GM18951 (cell line): ENCODE measurements around the gene MIDN.

Source experiments
- POLR2A ChIP-seq: IDR thresholded peaks from 4 replicates; pipeline ENCODE4 v1.6.1; 2011; ENCODE audit warnings: mild to moderate bottlenecking; ENCODE audit not compliant: insufficient read length, insufficient read depth; ENCODE audit errors: extremely low read depth
- in situ Hi-C: fragments of 300-500 bp; cut with MboI; formaldehyde crosslinking; loops from one replicate; pipeline ENCODE4 v1.12.0; 2022; ENCODE audit warnings: low sequenced_read_pairs, mixed read lengths, inconsistent platforms; ENCODE audit not compliant: unreplicated experiment

The MIDN gene

DNA sequence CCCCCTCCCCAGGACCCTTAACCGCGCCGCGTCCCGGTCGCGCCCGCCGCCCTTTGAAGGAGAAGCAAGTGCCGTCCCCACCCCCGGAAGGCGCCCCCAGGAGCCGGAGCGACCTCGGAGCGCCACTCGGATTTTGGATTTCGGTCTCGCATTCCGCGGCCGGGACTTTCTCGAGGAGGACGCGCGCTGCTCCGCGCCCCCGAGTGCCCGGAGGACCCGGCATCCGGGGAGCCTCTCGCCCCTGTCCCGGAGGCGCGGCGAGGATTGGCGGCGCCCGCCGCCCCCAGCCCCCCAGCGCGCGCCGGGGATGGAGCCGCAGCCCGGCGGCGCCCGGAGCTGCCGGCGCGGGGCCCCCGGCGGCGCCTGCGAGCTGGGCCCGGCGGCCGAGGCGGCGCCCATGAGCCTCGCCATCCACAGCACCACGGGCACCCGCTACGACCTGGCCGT lies 1.6 kb downstream of the MIDN start:
- in situ Hi-C loops: no loop called here
- TF ChIP-seq POLR2A: no peak

DNA sequence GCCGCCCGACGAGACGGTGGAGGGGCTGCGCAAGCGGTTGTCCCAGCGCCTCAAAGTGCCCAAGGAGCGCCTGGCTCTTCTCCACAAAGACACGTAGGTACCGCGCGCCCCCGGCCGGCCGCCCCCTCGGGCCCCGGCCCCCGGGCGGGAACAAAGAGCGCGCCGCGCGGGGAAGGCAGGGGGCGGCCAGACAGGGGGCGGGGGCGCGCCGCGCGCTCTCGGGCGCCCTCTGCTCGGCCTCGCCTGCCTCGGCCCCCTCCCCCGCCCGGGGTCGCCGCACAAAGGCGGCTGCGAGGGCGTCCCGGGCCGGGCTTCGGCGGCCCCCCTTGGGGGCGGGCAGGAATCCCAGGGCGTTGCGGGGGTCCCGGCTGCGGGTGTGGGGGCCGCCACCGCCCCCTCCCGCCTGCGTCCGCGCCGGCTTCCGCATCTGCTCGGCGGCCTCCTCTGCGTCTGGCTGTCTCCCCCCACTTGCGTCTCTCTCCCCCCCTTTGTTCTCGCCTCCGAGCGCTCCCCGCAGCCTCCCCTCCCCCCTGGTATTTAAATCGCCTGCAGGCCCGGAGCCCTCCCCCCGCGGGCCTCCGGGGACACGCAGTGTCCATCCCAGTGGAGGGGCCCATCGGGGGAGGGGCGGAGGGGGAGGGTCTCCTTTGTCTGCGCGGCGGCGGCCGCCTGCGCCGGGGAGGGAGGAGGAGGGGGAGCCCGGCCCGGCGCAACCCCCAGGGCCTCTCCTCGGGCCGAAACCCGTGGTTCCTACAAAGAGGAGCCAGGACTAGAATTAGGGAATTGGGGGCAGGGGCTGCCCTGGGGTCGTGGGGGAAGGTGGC lies 2.3 kb downstream of the MIDN start:
- in situ Hi-C loops: no loop called here
- no peak for TF ChIP-seq POLR2A

DNA sequence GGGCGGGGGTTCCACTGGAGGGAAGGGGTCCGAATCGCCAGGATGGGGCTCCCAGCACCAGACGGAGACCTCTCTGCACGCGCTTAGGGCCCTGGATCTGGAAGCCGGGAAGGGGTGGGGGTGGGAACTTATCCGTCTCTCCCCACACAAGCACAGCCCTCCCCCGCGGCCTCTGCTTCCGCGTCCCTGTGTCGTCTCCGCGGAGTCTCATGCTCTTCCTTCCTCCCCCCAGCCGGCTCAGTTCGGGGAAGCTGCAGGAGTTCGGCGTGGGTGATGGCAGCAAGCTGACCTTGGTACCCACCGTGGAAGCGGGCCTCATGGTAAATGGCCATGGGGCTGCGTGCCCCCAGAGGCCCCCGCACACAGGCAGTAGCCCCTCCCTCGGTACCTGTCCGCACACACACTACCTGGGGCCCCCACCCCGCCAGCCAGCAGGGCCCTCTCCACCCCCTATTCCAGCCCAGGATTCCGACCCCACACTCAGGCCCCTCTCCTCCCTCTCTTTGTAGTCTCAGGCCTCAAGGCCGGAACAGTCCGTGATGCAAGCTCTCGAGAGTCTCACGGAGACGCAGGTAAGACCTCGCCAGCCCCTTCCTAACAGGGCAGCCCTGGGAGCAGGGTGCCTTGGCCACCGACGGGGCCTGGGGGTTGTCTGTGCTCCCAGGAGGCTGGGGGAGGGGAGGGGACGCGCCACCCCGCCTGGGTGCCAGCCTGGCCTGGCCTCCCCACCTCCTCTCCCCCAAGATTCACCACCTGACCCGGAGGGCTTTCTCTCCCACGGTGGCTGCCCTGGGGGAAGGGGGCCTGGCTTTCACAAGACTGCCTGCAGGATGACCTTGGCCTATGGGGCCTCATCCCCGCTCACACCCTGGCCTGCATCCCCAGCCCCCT lies 3.2 kb downstream of the MIDN start:
- in situ Hi-C loops: no loop called here

DNA sequence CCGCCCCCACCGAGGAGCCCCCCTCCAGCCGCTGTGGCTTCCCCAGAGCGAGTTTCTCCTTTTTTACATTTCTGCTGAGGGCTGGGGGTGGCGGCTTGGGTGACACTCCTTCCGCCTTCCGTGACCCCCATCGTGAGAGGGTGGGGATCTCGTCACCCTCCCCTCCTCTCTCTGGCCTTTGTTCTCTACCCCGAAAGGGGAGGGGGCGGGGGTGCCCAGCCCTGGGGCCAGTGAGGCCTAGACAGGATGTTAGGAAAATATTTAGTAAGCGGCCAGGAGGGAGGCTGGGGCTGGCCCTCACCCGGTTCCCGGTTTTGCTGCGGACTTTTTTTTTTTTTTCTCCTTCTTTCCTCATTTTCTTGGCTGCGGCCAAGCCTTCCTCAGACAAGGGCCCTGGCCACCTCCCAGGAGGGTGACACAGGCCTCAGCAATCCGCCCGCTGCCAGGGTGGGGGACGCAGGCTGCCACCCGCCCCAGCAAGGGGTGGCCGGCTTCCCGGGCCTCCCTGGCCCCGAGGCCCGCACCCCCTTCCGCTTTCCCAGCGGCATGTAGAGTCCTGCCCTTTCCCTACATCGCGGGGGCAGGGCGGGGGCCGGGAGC lies 3.9 kb downstream of the MIDN start:
- TF ChIP-seq POLR2A: no peak
- in situ Hi-C loops: no loop called here

More for the DNA sequence above, 3.2 kb downstream of the MIDN start:
- TF ChIP-seq POLR2A: peak; percentile 37

DNA sequence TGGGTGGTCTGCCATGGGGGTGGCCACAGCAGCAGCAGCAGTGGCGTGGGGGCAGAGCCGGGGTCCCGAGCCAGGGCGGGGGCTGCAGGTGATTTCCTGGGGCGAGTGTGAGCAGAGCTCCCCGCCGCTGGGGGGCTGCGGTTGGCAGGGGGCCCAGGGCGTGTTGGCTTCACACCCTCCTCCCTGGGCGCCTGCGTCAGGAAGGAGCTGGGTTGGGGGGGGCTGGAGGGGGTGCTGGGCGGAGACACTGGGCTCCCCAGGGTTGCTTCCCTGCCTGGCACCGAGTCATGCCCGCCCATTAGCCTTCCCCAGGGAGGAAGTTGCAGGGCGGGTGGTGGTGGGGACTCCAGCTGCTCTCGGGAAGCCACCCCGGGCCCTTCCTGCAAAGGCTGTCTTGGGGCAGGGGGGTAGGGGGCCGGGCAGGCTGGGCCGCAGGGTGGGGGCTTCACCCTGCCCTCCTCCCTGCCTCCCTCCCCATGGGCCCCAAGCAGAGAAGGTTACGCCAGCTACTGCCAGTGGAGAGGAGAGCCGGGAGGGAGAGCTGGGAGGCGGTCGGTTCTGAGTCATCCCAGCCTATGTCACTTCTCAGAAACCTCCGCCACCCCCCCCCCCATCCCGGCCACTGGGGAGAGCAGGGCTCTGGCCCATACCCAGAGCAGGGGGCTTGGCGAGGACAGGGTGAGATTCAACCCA lies 4.6 kb downstream of the MIDN start:
- in situ Hi-C loops: no loop called here
- no peak for TF ChIP-seq POLR2A

DNA sequence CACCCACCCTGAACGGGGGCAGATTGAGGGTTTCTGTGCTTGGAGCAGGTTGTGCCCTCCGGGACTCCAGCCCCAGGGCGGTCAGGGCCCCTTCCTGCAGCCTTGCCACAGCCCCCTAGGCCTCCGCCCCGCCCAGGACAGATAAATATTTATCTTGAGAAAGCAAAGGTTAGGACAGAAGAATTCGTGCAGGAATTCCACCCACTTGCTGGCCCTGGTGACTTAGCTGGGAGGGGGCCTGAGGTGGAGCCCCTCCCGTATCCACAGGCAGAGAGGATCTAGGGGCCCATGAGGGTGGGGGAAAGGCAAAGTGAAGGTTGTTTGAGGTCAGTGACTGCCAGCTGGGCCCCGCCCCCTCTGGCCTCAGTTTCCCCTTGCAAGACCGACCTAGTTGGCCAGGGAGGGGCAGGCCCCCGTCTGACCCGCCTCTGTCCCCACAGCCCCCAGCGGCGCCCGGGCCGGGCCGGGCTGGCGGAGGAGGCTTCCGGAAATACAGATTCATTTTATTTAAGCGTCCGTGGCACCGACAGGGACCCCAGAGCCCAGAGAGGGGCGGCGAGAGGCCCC lies 5.2 kb downstream of the MIDN start:
- TF ChIP-seq POLR2A: no peak
- in situ Hi-C loops: no loop called here

DNA sequence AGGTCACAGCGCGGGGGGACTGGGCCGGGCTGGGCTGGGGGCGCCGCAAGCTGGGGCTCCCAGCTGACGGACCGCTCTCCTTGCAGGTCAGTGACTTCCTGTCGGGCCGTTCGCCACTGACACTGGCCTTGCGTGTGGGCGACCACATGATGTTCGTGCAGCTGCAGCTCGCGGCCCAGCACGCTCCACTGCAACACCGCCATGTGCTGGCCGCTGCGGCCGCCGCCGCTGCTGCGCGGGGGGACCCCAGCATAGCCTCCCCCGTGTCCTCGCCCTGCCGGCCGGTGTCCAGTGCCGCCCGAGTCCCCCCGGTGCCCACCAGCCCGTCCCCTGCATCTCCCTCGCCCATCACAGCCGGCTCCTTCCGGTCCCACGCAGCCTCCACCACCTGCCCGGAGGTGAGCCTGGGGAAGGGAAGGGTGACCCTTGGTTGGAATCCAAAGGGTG lies 5.7 kb downstream of the MIDN start:
- in situ Hi-C loops: no loop called here

DNA sequence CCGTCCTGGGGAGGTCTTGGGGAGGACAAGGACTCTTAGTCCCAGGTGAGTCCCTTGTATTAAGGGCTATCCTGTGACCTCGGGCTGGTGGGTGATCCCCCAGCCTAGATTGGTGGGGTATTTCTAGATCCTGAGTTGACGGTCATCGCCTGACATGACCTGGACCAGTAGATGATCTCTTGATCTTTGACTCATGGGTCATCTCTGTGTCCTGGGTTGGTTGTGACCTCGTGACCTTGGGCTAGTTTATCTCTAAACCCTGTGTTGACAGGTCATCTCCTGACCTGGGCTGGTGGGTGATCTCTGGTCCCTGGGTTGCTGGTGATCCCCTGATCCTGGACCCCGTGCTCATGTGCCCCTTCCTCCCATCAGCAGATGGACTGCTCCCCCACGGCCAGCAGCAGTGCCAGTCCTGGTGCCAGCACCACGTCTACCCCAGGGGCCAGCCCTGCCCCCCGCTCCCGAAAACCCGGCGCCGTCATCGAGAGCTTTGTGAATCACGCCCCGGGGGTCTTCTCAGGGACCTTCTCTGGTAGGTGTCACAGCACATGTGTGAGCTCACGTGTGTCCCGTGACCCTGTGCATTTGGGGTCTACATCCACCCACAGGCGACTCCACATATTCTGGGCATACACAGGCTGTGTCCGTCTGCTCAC lies 6.3 kb downstream of the MIDN start:
- in situ Hi-C loops: no loop called here
- no peak for TF ChIP-seq POLR2A

More for the DNA sequence above, 5.7 kb downstream of the MIDN start:
- no peak for TF ChIP-seq POLR2A

DNA sequence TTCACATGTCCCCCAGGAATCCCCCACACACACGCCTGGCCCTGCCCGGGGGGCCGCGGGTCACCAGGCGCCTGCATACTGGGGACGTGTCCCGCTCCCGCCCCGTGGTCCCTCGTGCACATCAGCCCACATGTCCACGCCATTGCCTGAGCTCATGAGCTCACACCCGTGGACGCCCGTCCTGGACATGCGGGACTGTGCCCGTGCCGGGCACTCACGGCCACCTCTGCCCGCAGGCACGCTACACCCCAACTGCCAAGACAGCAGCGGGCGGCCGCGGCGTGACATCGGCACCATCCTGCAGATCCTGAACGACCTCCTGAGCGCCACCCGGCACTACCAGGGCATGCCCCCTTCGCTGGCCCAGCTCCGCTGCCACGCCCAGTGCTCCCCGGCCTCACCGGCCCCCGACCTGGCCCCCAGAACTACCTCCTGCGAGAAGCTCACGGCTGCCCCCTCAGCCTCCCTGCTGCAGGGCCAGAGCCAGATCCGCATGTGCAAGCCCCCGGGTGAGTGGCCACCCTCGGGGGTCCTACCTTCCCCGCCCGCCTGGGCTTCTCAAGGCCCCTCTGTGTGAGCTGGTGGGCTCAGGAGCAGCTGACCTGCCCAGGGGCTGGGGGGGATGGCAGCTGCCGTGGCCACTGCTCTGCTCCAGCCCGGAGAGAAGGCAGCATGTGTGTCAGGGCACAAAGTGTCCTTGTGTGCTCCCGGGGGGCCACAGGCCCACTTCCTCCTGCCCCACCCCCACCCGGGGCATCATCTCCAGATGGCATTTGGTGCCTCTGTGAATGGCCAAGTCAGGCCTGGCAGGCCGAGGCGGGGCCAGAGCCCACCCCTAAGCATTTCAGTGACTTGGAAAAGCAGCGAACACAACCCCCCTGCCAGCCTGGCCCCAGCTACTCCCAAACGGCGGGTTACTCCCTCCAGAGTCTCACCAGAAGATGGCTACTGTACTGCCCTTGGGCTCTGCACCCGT lies 7.1 kb downstream of the MIDN start:
- in situ Hi-C loops: no loop called here
- TF ChIP-seq POLR2A: peak; percentile 9

DNA sequence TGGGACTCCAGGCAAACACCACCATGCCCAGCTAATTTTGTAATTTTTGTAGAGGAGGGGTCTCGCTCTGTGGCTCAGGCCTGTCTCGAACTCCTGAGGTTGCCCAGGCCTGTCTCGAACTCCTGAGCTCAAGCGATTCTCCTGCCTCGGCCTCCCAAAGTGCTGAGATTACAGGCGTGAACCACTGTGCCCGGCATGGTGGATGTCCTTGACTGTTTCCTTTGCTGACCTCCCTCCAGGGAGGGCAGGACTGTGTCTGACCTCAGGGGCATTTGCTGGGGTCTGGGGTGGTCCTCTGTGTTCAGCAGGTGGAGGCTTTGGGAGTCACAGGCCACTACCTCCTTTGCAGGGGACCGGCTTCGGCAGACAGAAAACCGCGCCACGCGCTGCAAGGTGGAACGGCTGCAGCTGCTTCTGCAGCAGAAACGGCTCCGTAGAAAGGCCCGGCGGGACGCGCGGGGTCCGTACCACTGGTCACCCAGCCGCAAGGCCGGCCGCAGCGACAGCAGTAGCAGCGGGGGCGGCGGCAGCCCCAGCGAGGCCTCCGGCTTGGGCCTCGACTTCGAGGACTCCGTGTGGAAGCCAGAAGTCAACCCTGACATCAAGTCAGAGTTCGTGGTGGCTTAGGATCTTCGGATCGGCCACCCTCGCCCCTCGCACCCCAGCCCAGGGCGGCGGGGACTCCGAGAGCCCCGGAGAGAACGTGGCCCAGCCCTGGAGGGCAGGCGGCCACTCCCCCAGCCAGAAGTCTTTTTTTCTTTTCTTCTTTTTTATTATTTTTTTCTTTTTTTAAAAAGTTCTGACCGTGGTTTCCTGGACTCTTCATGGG lies 8.5 kb downstream of the MIDN start:
- in situ Hi-C loops: no loop called here
- no peak for TF ChIP-seq POLR2A
